ENCODE data around the gene ANKRD18B.
"Not testable (repeated sequence)": the region's sequence is repeated elsewhere in the genome, so short reads cannot be mapped to it uniquely, and the experiment has no call there.

Gene ANKRD18B

GRCh38 chr9:33614001-33614687, 90.1 kb downstream of the ANKRD18B start:
- no peak for DNase-seq

DNA sequence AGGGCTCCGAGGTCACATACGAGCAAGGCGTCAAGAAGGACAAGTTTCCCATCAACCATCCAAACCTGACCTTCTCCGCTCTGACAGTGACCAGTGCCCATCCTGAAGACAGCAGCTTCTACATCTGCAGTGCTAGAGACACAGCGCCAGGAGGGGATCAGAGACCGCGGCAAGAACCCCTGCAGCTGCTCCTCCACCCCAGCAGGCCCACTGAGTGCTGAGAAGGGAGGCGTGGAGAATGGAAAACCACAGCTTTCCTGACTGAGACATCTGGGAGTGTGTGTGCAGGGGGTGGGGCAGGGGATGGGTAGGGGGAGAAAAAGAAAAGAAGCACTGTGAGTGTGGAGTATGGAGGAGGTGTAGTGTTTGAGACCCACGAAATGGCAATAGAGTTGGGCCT, 94.3 kb downstream of the ANKRD18B start:
- not testable (repeated sequence) for DNase-seq

DNA sequence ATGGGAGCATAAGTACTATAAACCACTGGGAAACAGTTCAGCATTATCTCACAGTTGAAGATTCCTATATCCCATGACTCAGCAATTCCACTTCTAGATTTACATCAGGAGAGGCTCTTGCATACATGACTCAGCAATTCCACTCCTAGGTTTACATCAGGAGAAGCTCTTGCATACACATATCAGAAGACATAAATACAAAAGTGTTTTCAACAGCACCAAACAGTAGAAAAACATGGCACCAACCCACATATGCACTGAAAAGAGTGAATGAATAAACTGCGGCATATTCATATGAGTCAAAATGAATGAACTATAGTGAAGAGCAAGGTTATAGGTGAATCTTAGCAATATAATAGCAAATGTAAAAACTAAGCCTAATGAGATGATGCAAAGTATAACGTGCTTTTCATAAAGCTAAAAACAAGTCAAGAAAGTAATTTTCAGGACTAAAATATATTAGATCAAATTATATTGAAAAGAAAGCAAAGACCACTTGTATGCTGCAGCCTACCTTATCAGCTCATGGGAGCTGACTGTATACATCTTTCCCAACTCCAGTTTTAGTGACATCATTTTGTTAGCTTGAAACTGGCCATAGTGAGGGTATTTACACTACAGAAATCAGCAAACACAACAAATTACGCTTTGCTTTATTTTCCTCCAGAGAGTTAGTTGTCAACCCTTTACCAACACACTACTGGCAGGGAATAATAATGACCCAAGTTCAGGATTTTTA, 95.8 kb downstream of the ANKRD18B start:
- DNase-seq, result no peak

DNA sequence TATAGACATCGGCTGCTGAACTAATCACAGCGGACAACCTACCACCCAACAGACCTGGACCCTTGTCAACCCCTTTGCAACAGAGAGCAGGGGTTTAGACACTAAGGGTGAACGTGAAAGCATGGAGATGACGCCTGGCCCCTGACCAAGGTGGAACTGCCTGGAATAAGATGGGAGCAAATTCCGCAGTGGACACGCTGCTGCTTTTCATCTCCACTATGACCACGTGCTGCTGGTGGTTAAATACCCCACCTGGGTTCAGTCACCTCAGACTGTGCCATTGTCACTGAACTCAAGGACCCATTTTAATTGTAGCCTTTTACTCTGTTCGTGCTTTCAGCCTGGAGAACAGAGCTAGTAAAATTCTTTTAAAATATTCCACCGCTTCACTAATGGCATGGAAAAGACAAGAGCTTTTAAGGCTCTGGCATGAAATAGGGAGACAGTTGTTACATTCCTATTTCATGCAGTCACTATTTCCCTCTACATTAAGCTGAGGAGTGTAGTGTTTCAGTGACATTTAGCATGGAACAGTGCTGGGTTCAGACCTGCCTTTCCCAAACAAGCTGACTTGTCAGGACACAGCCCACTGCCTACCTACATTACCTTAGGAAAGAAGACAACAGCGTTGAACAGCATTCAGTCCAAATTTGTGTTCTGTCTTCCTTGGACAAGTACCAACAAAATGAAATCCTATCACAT, 96.8 kb downstream of the ANKRD18B start:
- no peak for DNase-seq

All from activated gamma-delta T cell (primary cell).